HuH-7 (cell line): Measurements from ENCODE around the gene CYP27B1.

Experiments used
- DNase-seq: peaks from one replicate; pipeline ENCODE4 v3.0.0; 2011; ENCODE audit warnings: low spot score

Gene CYP27B1

GRCh38 chr12:57766464-57767304, at the start of gene CYP27B1:
Gene CYP27B1 (minus strand): TSS chr12:57767078. CDS start chr12:57767041, 37 bp downstream.
- no peak for DNase-seq

- DNase-seq: no peak
Observed at GRCh38 chr12:57816001-57816854, 49.4 kb upstream of the CYP27B1 start.

GRCh38 chr12:57815177-57816000, 48.5 kb upstream of the CYP27B1 start:
- DNase-seq: no peak

- no peak for DNase-seq
Observed at GRCh38 chr12:57813971-57814772, 47.3 kb upstream of the CYP27B1 start.

GRCh38 chr12:57813111-57813970, 46.5 kb upstream of the CYP27B1 start:
- no peak for DNase-seq

- no peak for DNase-seq
Observed at GRCh38 chr12:57811028-57811755, 44.3 kb upstream of the CYP27B1 start.

GRCh38 chr12:57810450-57810849, 43.6 kb upstream of the CYP27B1 start:
- no peak for DNase-seq

- DNase-seq: no peak
Observed at GRCh38 chr12:57809425-57809824, 42.5 kb upstream of the CYP27B1 start.

- no peak for DNase-seq
Observed at GRCh38 chr12:57808351-57808750, 41.5 kb upstream of the CYP27B1 start.

- DNase-seq: no peak
Observed at GRCh38 chr12:57807285-57807684, 40.4 kb upstream of the CYP27B1 start.

- DNase-seq: no peak
Observed at GRCh38 chr12:57806677-57807076, 39.8 kb upstream of the CYP27B1 start.

- peak; percentile 75 for DNase-seq
Observed at GRCh38 chr12:57803319-57803893, 36.5 kb upstream of the CYP27B1 start.

- no peak for DNase-seq
Observed at GRCh38 chr12:57802607-57803006, 35.7 kb upstream of the CYP27B1 start.

GRCh38 chr12:57800965-57801364, 34.1 kb upstream of the CYP27B1 start:
- no peak for DNase-seq

- DNase-seq: no peak
Observed at GRCh38 chr12:57797933-57798332, 31.1 kb upstream of the CYP27B1 start.

- no peak for DNase-seq
Observed at GRCh38 chr12:57796996-57797395, 30.1 kb upstream of the CYP27B1 start.

- DNase-seq: no peak
Observed at GRCh38 chr12:57795354-57795753, 28.5 kb upstream of the CYP27B1 start.

- DNase-seq: no peak
Observed at GRCh38 chr12:57793920-57794319, 27.0 kb upstream of the CYP27B1 start.

GRCh38 chr12:57783861-57784260, 17.0 kb upstream of the CYP27B1 start:
- DNase-seq: no peak
